DOHH2 (cell line): ENCODE data around the gene ELOA.

Experiments
- H3F3A ChIP-seq: fragments of 200-600 bp; sonication (generic), shearing (Covaris generic); 2 replicates; pipeline ENCODE4 v1.6.0; 2016; ENCODE audit warnings: antibody characterized with exemption, mild to moderate bottlenecking; ENCODE audit not compliant: control insufficient read depth, insufficient read depth
- H3K27ac ChIP-seq: fragments of 200-600 bp; sonication (generic); 2 replicates; pipeline ENCODE4 v1.5.1; 2014; ENCODE audit warnings: low read depth, mild to moderate bottlenecking, low read length, moderate library complexity
- H3K27me3 ChIP-seq: fragments of 200-600 bp; sonication (generic); 2 replicates; pipeline ENCODE4 v1.6.1; 2014; ENCODE audit warnings: mild to moderate bottlenecking, low read length, mixed read lengths; ENCODE audit not compliant: control insufficient read depth
- H3K36me3 ChIP-seq: fragments of 200-600 bp; sonication (generic); 2 replicates; pipeline ENCODE4 v1.6.1; 2014; ENCODE audit warnings: mild to moderate bottlenecking, low read length, moderate library complexity, mixed read lengths; ENCODE audit not compliant: control insufficient read depth
- H3K4me1 ChIP-seq: fragments of 200-600 bp; sonication (generic); 2 replicates; pipeline ENCODE4 v1.6.1; 2014; ENCODE audit warnings: mild to moderate bottlenecking, low read length, mixed read lengths; ENCODE audit not compliant: control insufficient read depth
- H3K4me2 ChIP-seq: fragments of 200-600 bp; sonication (generic); 2 replicates; pipeline ENCODE4 v1.6.0; 2014; ENCODE audit warnings: mild to moderate bottlenecking, low read length, moderate library complexity
- H3K4me3 ChIP-seq: fragments of 200-600 bp; sonication (generic); 2 replicates; pipeline ENCODE4 v1.5.1; 2014; ENCODE audit warnings: mild to moderate bottlenecking, low read length, mixed read lengths
- H3K79me2 ChIP-seq: fragments of 200-600 bp; sonication (generic); 2 replicates; pipeline ENCODE4 v1.6.1; 2014; ENCODE audit warnings: mild to moderate bottlenecking, low read length, mixed read lengths; ENCODE audit not compliant: control insufficient read depth
- H3K9me2 ChIP-seq: fragments of 200-600 bp; sonication (generic); replicated peaks from 2 replicates; pipeline ENCODE4 v1.6.1; 2014; ENCODE audit warnings: mild to moderate bottlenecking, low read length, mixed read lengths; ENCODE audit not compliant: control insufficient read depth
- H3K9me3 ChIP-seq: fragments of 200-600 bp; sonication (generic); 2 replicates; pipeline ENCODE4 v1.6.1; 2014; ENCODE audit warnings: antibody characterized with exemption, low read length, mixed read lengths; ENCODE audit not compliant: control insufficient read depth, insufficient read depth
- H4K20me1 ChIP-seq: fragments of 200-600 bp; sonication (generic); 2 replicates; pipeline ENCODE4 v1.6.0; 2014; ENCODE audit warnings: low read depth, mild to moderate bottlenecking, antibody characterized with exemption, low read length, moderate library complexity; ENCODE audit not compliant: control insufficient read depth, insufficient read depth
- CTCF ChIP-seq: fragments of 200-600 bp; sonication (generic); IDR thresholded peaks from one replicate; pipeline ENCODE4 v1.5.1; 2014; ENCODE audit warnings: antibody characterized with exemption, mild to moderate bottlenecking, low read depth, low read length; ENCODE audit not compliant: poor library complexity, severe bottlenecking
- EZH2phosphoT487 ChIP-seq: fragments of 200-600 bp; sonication (generic); IDR thresholded peaks from 2 replicates; pipeline ENCODE4 v1.6.1; 2017; ENCODE audit warnings: borderline replicate concordance, mild to moderate bottlenecking, antibody characterized with exemption, low read length, moderate library complexity, mixed read lengths

Gene ELOA

GRCh38 chr1:23695667-23696066, 47.6 kb upstream of the ELOA start:
- H3K4me1 ChIP-seq: peaks cover 44% of the 10 kb centered on the region
- peaks cover 91% of the 10 kb centered on the region for H3K36me3 ChIP-seq
- no peaks in the 10 kb centered on the region for H3K9me3 ChIP-seq
- H3K79me2 ChIP-seq: peaks cover 92% of the 10 kb centered on the region
- H3K27me3 ChIP-seq: no peaks in the 10 kb centered on the region
- H3K27ac ChIP-seq: no peak overlapping the region
- TF ChIP-seq CTCF (no peak), EZH2phosphoT487 (no peak)
- H3K9me2 ChIP-seq: no peaks in the 10 kb centered on the region
- peaks cover 56% of the 10 kb centered on the region for H4K20me1 ChIP-seq
- H3K4me2 ChIP-seq: peak overlapping the region; percentile 77
- peaks cover 64% of the 10 kb centered on the region for H3F3A ChIP-seq
- H3K4me3 ChIP-seq: peak overlapping the region; percentile 2; the same call in 1 of the 2 replicates

GRCh38 chr1:23696335-23696989, 46.8 kb upstream of the ELOA start:
- Histone ChIP-seq H4K20me1 (peaks cover 59% of the 10 kb centered on the region), H3K9me2 (no peaks in the 10 kb centered on the region), H3K27me3 (no peaks in the 10 kb centered on the region), H3K27ac (no peak overlapping the region), H3K4me2 (peak overlapping the region; percentile 77), H3K4me3 (no peak overlapping the region), H3F3A (peaks cover 72% of the 10 kb centered on the region), H3K4me1 (peaks cover 44% of the 10 kb centered on the region), H3K36me3 (peaks cover 98% of the 10 kb centered on the region), H3K79me2 (peaks cover 98% of the 10 kb centered on the region), H3K9me3 (no peaks in the 10 kb centered on the region)
- no peak for TF ChIP-seq CTCF

GRCh38 chr1:23698466-23698865, 44.8 kb upstream of the ELOA start:
- no peaks in the 10 kb centered on the region for H3K9me3 ChIP-seq
- peaks cover 97% of the 10 kb centered on the region for H3K36me3 ChIP-seq
- H3K4me1 ChIP-seq: peaks cover 36% of the 10 kb centered on the region
- TF ChIP-seq CTCF (no peak), EZH2phosphoT487 (no peak)
- H3K27me3 ChIP-seq: no peaks in the 10 kb centered on the region
- H3F3A ChIP-seq: peaks cover 71% of the 10 kb centered on the region
- H3K27ac ChIP-seq: no peak overlapping the region
- H4K20me1 ChIP-seq: peaks cover 48% of the 10 kb centered on the region
- no peaks in the 10 kb centered on the region for H3K9me2 ChIP-seq
- H3K79me2 ChIP-seq: peaks cover 85% of the 10 kb centered on the region
- H3K4me2 ChIP-seq: no peak overlapping the region
- no peak overlapping the region for H3K4me3 ChIP-seq
